ENCODE results near the gene FAM174B.

Gene FAM174B

GRCh38 chr15:92599394-92599970 is 56.1 kb downstream of the FAM174B start:
- DNase-seq = no peak

GRCh38 chr15:92597548-92597947 is 58.0 kb downstream of the FAM174B start:
- DNase-seq = no peak

GRCh38 chr15:92596623-92597022 is 59.0 kb downstream of the FAM174B start:
- DNase-seq = no peak

- DNase-seq = no peak
Observed at GRCh38 chr15:92595506-92596381, 59.8 kb downstream of the FAM174B start.

- DNase-seq = no peak
Observed at GRCh38 chr15:92591275-92591674, 64.3 kb downstream of the FAM174B start.

- no peak for DNase-seq
Observed at GRCh38 chr15:92586966-92587365, 68.6 kb downstream of the FAM174B start.

GRCh38 chr15:92586383-92586942 is 69.1 kb downstream of the FAM174B start:
- no peak for DNase-seq

- no peak for DNase-seq
Observed at GRCh38 chr15:92584105-92584504, 71.5 kb downstream of the FAM174B start.

GRCh38 chr15:92583096-92584034 is 72.2 kb downstream of the FAM174B start:
- no peak for DNase-seq

- DNase-seq = no peak
Observed at GRCh38 chr15:92582206-92582605, 73.4 kb downstream of the FAM174B start.

GRCh38 chr15:92580933-92581445 is 74.6 kb downstream of the FAM174B start:
- no peak for DNase-seq

GRCh38 chr15:92580521-92580920 is 75.1 kb downstream of the FAM174B start:
- no peak for DNase-seq

GRCh38 chr15:92579931-92580470 is 75.6 kb downstream of the FAM174B start:
- DNase-seq = no peak

GRCh38 chr15:92579486-92579885 is 76.1 kb downstream of the FAM174B start:
- DNase-seq = no peak

- DNase-seq = no peak
Observed at GRCh38 chr15:92578096-92578835, 77.3 kb downstream of the FAM174B start.

- no peak for DNase-seq
Observed at GRCh38 chr15:92576597-92577200, 78.9 kb downstream of the FAM174B start.

GRCh38 chr15:92574566-92574965 is 81.0 kb downstream of the FAM174B start:
- no peak for DNase-seq

- no peak for DNase-seq
Observed at GRCh38 chr15:92574161-92574560, 81.4 kb downstream of the FAM174B start.

GRCh38 chr15:92571824-92572223 is 83.8 kb downstream of the FAM174B start:
- no peak for DNase-seq

GRCh38 chr15:92570391-92570790 is 85.2 kb downstream of the FAM174B start:
- DNase-seq = no peak

- no peak for DNase-seq
Observed at GRCh38 chr15:92569778-92570177, 85.8 kb downstream of the FAM174B start.

All from AML-193 (cell line).